Spleen (tissue), 7 donors: ENCODE measurements around the gene CACNA2D3.

ENCODE experiments used
- CTCF ChIP-seq, 11 experiments: fragments of 200-600 bp in 7 of 11; fragments of 450-650 bp in 4 of 11; sonication (generic) in 4 of 11; IDR thresholded peaks in 8 of 11; conservative IDR thresholded peaks in 3 of 11; 1 replicate in 7 of 11; 2 replicates in 4 of 11; pipeline versions ENCODE4 v1.4.0 to v1.8.0; 2016 to 2021; ENCODE audit warnings: antibody characterized with exemption in 11 of 11, inconsistent platforms in 4 of 11, mild to moderate bottlenecking in 1 of 11
- POLR2A ChIP-seq, 3 donors: fragments of 450-650 bp; IDR thresholded peaks; one replicate each; pipeline ENCODE4 v1.5.1; 2017; ENCODE audit warnings: antibody characterized with exemption in 3 of 3, mild to moderate bottlenecking in 1 of 3
- POLR2AphosphoS5 ChIP-seq, 3 donors: sonication (generic); formaldehyde crosslinking; IDR thresholded peaks; one replicate each; pipeline ENCODE4 v1.5.1; 2017; ENCODE audit warnings: antibody characterized with exemption in 3 of 3
- donor health status: DM: no; HTN: no; CAD: no; lungs with moderate emphysema.
- donor health status: DM: no; HTN: no; CAD: no.
- donor health status: DM: no; HTN: no; CAD: no.

DNA sequence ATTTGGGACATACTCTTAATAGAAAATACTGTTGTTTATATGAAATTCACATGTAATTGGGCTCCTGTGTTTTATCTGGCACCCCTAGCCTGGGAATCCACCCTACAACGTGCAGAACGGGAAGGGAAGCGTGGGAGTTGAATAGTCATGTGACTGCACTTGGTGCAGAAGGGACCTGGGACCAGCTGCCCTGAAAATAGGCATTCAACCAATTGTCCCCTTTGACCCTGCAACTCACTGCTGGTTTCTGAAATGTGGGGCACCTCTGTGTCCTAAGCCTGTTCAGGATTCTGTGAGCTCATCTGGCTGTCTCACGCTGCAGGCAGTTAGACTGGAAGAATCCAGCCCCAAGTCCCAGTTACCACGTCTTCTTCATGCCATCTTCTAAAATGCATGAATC is 79.7 kb downstream of the CACNA2D3 start:
- no peak for TF ChIP-seq CTCF (IDR thresholded peaks at IDR 0.05 in 8 of 11, conservative IDR thresholded peaks at IDR 0.05 in 3 of 11)
- TF ChIP-seq POLR2AphosphoS5 (IDR thresholded peaks at IDR 0.05) = no peak
- TF ChIP-seq POLR2A (IDR thresholded peaks at IDR 0.05) = no peak
